NOMO-1 treated with DMSO at 0.1 percent for 48 hours (cell line): ENCODE measurements around the gene U2SURP.
"Not testable (repeated sequence)": the region's sequence is repeated elsewhere in the genome, so short reads cannot be mapped to it uniquely, and the experiment has no call there.

Experiments
- DNase-seq: peaks from one replicate; lab custom pipeline; 2025; ENCODE audit not compliant: unreplicated experiment; lab: John Stamatoyannopoulos, UW

U2SURP gene

DNA sequence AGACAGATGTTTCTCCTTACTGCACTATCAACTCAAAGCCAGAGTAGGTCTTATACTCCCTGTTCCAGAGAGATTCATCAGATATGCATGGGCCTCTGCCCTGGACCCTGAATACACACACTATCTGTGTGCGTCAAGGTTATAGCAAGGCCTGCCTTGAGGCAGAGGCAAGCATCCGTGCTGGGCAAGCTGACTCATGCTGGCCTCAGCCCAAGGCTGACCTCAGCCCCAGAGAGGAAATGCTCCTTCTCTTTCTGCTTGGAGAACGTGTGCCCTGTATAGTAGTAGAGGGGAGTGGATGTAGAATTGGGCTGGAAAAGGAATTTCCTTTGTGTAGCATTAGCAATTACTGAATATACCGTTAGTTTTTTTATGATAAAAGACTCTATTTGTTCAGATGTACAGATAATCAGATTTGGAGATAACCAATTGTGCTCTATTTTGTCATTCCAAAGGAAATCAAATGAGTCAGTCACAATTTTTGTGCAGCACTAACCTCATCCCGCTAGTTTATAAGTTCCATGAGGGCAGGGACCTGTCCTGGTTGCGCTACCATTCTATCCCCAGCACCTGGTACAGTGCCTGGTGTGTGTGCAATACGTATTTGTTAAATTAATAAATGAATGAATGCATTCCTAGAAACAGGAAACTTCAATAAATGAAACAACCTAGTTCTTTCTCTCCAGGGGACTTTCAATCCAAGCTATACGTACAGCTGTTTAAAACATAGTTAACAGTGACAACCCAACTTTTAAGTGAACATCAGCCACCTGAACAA is 24.6 kb upstream of the U2SURP start:
- peak; percentile 50 for DNase-seq

DNA sequence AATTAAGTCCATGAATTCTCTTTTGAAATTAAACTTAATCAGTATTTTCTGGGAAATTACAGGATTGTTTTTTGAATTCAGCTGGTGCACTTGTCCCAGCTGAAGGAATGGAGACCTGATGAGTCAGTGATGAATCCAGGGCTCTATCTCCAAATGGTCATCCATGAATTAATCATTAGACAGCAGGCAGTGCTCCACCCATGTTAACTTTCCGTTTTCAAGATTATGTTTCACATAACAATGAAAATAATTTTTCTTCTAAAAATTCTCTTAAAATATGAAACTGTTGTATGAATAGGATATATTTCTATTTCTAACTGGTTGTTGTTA is 24.0 kb upstream of the U2SURP start:
- DNase-seq: no peak

DNA sequence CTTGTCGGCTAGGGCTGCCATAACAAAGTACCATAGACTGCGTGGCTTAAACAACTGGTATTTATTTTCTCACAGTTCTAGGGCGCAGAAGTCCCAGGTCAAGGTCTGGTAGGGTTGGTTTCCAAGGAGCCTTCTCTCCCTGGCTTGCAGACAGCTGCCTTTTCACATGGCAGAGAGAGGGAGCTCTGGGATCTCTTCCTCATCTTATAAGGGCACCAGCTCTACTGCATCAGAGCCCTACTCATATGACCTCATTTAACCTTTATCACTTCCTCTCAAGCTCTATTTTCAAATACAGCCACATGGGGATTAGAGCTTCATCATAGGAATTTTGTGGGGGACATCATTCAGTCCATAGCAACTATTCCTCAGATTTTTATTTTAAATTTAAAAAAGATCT is 20.3 kb upstream of the U2SURP start:
- DNase-seq: peak; percentile 33

DNA sequence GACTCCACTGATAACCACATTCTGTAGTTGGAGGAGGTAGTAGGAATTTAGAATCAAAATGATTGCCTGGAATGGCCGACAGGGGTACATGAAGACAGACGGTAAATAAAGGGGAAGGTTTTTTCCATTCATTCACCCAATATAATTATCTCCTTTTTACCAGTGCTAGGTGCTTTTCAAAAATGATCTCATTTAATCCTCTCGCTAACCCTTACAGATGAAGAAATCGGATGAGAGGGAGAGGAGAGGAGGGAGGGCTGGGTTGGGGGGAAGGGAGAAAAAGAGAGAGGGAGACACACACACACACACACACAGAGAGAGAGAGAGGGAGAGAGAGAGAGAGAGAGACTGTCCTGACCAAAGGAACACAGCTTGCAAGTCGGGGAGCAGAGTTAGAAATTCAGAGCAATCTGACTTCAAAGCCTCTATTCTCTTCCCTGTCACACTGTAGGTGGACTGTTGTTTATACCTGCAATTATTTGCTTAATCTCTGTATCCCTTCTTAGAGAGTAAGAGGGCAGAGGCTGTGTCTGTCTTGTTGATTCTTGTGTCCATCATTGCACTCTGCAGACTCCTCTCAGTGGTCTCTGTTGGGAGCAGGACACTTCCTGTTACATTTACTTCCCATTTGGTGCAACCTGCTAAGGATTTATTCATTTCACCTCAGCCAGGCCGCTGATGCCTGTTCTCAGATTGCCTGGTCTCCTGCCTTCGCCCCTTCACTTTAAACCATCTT is 19.2 kb upstream of the U2SURP start:
- no peak for DNase-seq

DNA sequence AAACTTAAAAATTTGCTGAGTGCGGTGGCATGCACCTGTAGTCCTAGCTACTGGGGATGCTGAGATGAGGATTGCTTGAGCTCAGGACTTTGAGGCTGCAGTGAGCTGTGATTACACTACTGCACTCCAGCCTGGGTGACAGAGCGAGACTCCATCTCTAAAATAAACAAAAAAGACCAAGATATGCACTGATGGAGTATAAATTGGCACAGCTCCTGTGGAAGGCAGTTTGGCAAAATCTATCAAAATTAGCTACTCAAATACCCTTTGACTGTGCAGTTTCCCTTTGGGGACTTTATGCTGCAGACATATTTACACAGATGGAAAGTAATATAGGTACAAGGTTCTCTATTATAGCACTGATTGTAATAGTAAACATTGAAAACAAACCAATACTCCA is 18.1 kb upstream of the U2SURP start:
- DNase-seq: no peak

DNA sequence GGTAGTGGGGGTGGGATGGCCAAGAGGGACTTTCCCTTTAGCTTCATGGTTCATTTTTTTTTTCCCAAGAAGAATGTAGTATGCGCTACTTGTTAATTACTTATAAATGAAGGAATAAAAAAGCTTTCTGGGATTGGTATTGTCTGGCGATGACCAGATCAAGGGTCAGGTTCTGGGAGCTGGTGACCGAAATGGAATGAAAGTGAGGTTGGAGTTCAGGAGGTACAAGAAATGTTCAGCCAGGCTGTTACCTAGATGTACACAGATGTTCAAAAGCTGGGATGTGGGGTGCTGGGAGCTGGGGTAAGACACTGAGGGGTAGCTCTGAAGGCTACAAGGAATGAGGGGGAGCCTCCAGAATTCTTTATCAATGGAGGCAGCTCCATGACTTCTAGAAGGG is 17.1 kb upstream of the U2SURP start:
- no peak for DNase-seq

DNA sequence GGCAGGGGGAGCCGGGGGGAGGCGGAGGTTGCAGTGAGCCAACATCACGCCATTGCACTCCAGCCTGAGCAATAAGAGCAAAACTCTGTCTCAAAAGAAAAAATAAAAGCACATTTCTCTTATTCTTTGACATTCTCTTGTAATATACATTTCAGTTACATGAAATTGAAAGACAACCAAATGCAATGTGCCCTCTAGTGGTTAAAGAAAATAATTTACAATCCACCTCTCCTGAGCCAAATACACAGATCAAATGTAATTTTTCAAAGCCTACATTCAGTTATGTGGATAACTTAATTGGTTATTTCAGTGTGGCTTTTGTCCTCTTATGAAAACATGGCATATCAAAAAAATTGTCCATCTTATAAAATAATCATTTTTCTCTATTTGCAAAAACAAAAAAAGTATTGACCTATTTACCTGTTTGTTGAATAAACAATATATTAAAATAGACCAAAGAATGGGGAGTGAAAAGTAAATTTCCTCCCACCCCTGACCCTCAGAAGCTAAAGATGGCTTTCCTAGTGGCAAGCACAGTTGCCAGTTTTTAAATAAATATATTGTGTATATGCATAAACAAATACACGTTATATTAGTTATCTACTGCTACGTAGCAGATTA is 14.2 kb upstream of the U2SURP start:
- peak; percentile 76 for DNase-seq

DNA sequence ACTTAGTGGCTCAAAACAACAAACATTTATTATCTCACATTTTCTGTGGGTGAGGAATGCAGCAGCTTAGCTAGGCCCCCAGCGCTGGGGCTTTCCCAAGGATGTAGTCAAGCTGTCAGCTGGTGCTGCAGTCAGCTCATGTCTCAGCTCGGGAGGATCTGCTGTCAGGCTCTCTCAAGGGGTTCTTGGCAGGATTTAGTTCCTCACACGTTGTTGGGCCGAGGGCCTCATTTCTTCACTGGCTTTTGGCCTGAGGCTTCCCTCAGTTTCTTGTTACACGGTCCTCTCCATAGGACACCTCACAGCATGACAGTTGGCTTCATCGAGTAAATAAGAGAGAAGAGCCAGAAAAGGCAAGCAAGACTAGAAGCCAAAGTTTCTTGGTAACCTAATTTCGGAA is 13.7 kb upstream of the U2SURP start:
- DNase-seq: no peak

DNA sequence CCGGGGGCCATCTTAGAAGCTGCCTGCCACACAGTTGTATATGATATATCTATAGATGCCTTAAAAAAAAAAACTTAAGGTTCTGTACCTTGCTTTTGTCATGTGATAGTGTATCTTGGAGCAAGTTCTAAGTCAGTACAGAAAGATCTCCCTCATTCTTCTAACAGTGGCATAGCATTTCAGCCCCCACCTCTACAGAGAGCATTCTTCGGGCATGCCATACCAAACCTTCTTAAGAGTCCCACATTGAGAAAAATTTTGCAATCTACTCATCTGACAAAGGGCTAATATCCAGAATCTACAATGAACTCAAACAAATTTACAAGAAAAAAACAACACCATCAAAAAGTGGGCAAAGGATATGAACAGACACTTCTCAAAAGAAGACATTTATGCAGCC is 13.1 kb upstream of the U2SURP start:
- not testable (repeated sequence) for DNase-seq

DNA sequence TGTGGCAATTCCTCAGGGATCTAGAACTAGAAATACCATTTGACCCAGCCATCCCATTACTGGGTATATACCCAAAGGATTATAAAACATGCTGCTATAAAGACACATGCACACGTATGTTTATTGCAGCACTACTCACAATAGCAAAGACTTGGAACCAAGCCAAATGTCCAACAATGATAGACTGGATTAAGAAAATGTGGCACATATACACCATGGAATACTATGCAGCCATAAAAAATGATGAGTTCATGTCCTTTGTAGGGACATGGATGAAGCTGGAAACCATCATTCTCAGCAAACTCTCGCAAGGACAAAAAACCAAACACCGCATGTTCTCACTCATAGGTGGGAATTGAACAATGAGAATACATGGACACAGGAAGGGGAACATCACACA is 12.5 kb upstream of the U2SURP start:
- not testable (repeated sequence) for DNase-seq

DNA sequence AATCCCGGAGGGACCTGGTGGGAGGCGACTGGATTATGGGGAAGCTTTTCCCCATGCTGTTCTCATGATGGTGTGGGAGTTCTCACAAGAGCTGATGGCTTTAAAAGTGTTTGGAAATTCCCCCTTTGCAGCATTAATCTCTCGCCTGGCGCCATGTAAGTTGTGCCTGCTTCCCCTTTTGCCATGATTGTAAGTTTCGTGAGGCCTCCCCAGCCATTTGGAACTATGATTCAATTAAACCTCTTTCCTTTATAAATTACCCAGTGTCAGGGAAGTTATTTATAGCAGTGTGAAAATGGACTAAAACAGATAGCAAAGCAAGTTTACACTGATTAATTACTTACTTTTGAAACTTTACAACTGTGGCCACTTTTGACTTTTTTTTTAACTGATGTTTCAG is 10.6 kb upstream of the U2SURP start:
- peak; percentile 58 for DNase-seq

DNA sequence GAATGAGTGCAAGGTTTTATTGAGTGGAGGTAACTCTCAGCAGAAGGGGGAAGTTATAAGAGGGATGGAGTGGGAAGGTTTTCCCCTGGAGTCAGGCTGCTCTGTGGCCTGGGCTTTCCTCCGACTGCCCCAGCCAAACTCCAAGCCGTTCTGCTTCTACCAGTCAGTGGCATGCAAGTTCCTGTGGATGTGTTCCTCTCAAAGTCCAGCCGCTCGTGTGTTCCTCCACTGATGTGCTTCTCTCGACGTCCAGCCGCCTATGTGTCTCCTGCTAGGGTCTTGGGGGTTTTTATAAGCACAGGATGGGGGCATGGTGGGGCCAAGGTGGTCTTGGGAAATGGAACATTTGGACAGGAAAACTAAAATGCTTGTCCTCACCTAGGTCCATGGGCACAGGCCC is 9.0 kb upstream of the U2SURP start:
- DNase-seq: no peak

DNA sequence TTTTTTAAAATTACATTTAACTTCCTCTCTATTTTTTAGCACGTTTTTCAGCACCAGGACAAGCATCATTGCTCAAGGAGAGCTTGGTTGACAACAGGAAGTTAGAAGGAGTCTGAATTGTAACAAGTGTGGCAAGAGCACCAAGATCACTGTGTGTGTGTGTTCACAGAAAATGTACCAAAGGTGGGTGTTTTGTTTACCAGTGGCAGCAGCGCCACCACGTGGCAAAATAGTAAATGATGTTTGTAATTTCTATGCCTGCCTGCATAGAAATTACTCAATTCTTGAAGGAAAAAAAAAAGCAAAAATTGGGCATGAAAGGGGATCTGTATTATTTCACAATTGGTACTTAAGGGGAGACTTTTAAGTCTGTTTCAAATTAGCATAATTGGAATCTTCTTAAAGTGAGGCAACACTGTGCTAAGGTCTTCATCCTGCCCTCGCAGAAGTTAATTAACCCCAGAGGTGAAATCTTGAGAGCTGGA is 7.4 kb upstream of the U2SURP start:
- peak; percentile 98 for DNase-seq

DNA sequence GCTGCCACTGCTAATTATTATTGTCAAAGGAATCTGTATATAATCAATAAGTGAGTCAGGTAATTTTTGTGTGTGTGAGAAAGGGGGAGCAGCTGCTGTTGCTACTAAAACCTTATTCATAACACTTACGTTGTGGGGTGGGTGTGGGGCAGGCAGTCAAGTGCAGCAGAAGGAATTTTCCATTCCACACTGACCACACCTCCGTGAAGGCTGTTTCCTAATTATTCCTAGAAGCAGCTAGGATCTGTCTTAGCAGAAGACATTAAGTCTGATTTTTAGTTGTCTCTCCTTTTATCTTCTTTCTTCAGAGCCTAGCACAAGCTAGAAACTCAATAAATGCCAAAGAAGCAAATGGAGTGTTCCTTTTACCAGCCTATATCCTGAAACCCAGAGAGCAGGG is 4.0 kb upstream of the U2SURP start:
- DNase-seq: no peak

DNA sequence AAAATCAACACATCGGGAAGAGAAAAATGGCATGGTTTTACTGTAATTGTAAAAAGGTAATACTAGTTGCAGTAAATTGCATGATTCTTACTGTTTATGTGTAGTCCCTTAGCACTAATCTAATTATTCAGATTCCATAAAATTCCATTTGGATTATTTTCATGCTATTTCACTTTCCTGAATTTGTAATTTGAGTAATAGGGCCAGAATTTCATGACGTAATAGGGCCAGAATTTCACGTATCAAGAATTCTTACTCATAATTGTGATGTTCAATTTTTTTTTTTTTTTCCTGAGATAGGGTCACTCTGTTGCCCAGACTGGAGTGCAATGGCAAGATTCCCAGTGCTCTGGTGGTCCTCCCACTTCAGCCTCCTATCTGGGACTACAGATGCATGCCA is 2.9 kb upstream of the U2SURP start:
- no peak for DNase-seq

DNA sequence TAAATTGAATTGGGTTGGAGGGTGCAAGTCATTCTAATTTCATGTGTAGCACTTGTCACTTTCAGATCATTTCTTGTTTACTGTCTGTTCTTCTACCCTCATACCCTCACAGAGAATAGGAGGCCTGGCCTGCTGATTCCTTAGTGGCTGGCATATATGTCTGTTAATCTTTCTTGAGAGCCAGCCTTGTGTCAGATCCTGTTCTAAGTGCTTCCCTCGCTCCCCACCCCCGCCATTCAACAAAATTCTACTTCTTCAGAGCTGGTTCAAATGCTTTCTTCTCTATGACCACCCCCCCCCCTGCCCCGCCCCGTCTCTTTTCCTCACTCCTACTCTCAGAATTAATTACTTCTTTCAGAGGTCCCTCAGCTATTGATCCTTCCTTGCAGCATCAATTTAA is 1.5 kb upstream of the U2SURP start:
- DNase-seq: peak; percentile 49

DNA sequence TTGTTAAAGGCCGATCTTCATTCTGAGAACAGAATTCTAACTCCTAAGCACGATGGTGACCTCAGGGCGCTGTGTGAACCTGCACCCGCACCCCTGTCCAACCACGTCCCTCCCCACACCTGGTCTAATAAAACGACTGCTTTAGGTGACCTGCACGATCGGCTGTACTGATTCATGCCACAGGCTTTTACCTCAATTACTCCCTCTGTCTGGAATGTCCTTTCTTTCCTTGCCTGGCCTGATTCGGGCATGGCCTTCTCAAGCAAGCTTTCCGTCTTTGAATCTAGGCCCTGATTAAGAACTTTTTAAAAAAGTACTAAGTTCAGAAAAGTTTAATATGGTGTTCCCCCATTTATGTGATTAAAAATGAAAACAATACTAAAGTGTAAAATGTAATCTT is 842 bp upstream of the U2SURP start:
- DNase-seq: no peak

DNA sequence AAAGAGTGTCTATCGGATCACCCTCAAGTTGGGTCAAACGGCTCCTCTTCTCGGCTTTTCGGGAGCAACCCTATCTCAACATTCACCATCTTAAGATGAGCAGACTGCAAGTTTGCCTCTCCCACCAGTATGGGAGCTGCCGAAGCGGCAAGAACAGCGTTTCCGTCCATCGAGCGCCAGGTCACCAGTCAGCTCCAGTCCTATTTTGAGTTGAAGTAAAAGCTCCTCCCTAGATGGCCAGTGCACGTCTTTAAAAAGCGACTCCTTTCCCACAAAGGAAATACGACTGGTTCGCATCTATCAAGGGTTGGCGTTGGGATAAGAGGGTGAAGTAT is 369 bp upstream of the U2SURP start:
- DNase-seq: peak; percentile 99

DNA sequence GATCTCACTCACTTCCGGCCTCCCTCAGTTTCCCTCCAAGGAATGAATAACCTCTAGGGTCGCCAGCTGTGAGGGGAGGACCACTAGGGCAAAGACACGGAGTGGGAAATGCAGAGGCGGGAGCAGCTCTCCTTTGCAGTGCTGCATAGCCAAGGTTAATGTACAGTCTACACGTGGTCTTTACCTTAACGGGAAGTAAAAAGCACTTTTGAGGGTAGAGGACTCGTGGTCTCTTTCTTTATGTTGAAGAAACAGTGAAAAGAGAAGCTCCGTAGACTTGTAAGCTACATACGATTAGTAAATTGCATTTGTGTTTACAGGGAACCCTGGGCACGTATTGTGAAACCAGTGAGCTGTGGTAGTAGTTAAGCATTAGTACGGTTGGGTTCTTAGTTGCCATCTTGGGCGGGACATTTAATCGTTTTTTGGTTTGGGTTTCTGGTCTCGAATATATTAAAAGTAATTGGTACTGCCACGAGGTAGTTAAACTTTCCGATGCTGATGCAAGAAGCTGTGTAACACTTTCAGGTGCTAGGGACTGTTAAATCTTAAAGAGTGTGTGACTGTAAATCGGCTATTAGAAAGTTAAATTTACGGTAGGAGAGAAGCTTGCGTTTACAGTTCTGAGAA is 828 bp downstream of the U2SURP start:
- DNase-seq: peak; percentile 83

DNA sequence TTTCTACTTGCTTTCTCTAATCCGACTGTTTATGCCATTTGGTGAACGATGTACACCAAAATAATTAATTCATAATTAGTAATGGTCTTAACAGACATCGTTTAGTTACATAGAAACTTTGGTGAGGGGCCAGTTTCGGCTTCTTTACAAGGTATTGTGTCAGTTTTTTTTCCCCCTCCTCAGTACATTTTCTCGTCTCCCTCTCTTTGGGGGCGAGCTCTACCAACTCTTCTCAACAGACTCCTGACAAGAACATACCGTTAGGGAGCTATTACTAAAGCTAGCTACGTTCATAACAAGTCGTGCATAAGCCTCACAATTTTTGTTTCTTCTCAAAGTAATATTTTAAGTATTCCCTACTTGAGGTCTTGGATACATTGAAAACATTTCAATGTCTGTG is 1.4 kb downstream of the U2SURP start:
- no peak for DNase-seq

DNA sequence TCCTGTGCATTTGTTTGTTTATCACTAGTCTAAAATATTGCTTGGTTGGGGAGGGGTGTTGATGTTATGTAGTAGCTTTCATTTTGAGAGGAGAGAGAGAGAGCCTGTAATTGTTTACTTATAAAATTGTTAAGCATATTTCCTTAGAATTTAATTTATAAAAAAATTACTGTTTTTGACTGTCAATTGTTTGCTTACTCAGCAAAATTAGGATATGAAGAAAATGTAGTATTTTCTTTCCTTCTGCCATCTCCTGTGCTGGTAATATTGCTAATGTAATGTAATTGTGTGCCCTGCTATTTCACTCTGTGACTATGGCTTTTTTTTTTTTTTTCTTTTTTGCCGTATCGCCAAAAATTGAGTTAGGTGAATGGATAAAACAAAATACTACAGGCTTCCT is 3.5 kb downstream of the U2SURP start:
- no peak for DNase-seq

DNA sequence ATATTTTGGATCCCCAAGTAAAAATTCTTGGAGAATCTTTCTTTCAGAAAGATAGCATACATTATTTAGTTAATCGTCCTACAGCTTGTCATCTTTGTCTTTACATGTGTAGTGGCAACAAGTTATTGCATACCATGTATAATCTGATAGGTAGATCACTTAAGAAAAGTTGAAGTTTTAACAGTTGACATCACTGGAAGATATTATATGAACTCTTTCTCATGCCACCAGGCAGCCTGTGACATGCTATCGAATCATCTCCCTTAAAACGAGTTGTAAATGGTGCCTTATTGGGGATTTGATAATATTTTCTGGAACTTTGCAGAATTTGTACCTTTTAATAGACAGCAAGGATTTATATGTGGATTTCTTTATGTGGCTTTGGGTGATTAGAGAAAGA is 8.7 kb downstream of the U2SURP start:
- DNase-seq: no peak
